HG02642 (cell line): ENCODE results near the gene EXOC3L1.

Experiments
- ATAC-seq: cut with Tn5 transposase; IDR thresholded peaks from one replicate; pipeline ENCODE4 v1.9.1; 2021; ENCODE audit warnings: mild to moderate bottlenecking; ENCODE audit not compliant: unreplicated experiment, poor library complexity

Gene EXOC3L1

DNA sequence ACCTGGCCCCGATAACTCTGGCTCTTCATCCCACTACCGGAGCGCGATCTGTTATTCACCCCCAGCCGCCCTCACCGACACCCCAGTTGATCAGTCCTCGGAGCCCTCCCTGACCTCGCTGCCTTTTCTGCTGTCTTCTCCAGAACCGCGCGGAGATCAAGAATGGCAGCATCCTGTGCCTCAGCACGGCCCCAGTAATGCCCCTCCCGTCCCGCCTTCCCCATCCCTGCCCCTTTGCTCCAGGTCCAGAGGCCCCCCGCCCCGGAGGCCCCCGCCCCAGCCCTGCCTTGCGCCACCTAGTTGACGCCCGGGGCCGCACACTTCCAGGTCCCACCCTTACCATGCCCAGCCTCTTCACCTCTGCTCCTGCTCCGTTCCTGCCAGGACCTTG is 9.9 kb upstream of the EXOC3L1 start:
- no peak for ATAC-seq

DNA sequence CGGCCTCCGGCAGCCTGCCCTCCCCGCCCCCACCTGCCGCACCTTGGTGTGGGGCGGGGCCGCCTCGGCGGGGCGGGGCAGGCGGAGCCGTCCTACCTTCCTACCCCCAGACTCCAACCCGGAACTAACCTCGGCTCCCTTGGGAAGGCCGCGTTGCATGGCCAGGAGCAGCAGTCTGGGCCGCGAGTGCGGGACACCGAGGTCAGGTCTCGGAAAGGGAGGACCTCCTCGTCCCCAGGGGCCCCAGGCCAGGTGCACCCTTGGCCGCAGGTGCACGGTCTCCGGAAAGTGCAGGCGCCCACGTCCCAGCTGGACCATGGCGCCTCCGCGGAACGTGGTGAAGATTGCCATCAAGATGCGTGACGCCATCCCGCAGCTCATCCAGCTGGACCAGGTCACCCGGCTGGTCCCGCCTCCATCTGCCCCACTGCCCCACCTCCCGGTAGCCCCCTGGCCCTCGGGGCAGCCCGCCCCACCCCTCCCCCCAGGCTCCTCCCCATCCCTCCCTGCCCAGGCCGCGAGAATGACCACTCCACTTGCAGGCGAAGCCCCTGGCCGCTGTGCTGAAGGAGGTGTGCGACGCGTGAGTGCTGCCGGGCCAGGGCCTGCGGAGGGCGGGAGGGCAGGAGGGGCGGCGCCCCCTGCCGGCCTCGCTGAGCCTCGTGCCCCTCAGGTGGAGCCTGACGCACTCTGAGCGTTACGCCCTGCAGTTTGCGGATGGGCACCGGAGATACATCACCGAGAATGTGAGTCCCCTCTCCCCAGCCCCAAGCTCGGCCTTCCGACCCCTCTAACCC is 9.3 kb upstream of the EXOC3L1 start, which contains the start of gene ELMO3:
Gene ELMO3, plus strand, starts transcription at position 121 of the 797 bp plus-strand sequence. Its CDS starts 196 bp downstream, at position 317.
- no peak for ATAC-seq

DNA sequence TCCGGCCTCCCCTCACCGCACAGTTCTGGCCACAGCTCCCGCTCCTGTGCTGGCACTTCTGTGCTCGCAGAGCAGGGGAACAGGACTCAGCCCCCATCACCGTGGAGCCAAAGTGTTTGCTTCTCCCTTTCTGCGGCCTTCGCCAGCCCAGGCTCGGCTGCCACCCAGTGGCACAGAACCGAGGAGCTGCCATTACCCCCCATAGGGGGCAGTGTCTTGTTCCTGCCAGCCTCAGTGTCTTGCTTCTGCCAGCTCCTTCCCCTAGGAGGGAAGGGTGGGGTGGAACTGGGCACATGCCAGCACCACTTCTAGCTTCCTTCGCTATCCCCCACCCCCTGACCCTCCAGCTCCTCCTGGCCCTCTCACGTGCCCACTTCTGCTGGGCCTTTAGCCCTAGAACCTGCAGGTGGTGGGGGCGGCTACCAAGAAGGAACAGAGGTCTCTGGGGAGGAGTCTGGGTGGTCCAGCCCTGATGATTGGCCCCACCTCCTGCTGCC is 8.3 kb upstream of the EXOC3L1 start:
- no peak for ATAC-seq

DNA sequence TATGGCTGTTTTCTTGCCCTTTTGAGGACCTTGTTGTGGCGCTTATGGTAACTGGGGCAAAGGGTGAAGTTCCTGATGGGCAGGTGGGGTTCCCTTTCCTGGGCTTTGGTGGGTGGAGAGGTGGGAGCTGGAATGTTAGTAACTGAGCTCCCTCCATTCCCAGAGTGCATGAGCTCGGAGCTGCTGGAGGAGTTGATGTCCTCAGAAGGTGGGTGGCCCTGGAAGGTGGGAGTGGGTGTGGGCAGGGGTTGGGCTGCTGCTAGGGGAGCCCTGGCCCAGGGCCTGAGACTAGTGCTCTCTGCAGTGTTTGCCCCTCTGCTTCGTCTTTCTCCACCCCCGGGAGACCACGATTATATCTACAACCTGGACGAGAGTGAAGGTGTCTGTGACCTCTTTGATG is 7.8 kb upstream of the EXOC3L1 start:
- ATAC-seq = no peak

DNA sequence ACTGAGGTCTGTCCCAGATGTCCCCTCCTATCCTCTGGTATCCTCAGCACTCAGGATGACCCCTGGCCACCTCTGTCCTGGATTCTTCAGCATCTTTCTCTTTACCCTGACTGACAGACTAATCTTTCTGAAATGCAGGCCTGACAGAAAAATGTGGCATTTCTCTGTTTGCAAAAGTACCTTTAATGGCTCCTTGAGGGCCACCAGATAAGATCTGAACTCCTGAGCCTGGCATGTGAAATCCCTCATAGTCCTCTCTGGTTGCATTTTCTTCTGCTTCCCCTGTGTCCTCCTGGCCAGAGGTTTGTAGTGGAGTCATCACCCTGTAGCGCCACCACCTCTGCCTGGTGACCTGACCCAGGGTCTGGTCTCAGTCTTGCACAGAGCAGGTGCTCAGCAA is 6.9 kb upstream of the EXOC3L1 start:
- no peak for ATAC-seq

DNA sequence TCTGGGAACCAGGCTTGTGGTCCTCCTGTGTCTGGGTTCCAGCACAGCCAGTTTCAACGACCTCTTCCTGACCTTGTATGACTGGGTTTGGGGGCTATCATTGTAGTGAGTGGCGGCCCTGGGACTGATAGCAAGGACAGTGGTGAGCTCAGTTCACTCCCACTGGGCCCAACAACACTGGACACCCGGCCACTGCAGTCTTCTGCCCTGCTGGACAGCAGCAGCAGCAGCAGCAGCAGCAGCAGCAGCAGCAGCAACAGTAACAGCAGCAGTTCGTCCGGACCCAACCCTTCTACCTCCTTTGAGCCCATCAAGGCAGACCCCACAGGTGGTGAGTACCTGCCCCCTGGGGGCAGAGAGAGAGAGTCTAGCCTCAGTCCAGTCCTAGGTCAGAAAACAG is 5.7 kb upstream of the EXOC3L1 start:
- no peak for ATAC-seq

DNA sequence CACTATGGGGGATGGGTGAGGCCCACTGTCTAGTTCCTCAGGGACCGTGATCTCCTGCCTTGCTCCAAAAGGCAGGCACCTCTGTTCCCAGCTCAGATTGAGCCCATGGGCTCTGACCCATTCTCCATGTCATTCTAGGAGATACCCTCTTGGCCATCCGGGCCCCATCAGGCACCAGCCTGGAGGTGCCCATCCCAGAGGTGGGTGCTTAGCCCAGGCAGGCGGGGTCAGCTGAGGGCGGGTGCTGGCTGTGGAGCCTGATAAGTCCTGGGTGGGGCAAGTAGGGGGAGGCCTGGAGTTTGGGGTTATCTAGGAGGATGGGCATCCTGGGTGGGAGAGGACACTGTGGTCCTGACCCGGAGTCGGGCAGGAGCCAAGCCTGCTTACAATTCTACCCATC is 4.3 kb upstream of the EXOC3L1 start:
- no peak for ATAC-seq

DNA sequence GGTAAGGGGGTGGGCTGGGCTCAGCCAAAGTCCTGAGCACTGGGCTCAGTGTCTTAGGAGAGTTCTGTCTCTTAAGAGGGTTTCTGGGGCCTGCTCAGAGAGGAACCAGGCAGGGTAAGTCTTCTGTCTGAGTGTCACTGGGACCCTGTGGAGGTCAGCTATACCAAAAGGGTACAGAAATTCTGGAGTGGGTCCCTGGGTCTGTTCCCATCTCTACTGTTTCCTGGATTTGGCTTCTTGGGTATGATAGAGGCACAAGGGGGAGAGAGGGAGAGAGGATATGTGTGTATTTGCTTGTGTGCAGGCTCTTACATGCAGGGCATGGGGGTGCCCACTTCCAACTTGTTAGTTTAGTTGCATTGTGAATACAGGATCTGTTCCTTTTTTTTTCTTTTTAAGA is 3.6 kb upstream of the EXOC3L1 start:
- ATAC-seq = no peak

DNA sequence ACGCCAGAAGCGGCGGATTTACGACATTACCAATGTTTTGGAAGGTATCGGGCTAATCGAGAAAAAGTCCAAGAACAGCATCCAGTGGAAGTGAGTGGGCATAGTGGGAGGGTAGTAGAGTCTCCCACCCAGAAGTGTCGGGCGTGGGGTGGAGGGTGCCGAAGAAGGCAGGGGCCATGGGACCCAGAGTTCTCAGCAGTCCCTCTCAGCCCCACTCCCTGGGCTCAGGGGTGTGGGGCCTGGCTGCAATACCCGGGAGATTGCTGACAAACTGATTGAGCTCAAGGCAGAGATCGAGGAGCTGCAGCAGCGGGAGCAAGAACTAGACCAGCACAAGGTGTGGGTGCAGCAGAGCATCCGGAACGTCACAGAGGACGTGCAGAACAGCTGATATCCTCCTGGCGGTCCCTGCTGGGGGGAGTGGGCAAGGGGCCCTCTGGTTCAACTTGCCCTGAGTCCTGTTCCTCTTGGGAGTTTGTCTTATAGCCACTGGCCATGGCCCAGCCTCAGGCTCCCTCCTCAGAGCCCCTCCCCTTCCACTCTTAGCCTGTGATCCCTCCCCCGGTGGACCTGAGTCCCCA is 2.9 kb upstream of the EXOC3L1 start:
- ATAC-seq = no peak

DNA sequence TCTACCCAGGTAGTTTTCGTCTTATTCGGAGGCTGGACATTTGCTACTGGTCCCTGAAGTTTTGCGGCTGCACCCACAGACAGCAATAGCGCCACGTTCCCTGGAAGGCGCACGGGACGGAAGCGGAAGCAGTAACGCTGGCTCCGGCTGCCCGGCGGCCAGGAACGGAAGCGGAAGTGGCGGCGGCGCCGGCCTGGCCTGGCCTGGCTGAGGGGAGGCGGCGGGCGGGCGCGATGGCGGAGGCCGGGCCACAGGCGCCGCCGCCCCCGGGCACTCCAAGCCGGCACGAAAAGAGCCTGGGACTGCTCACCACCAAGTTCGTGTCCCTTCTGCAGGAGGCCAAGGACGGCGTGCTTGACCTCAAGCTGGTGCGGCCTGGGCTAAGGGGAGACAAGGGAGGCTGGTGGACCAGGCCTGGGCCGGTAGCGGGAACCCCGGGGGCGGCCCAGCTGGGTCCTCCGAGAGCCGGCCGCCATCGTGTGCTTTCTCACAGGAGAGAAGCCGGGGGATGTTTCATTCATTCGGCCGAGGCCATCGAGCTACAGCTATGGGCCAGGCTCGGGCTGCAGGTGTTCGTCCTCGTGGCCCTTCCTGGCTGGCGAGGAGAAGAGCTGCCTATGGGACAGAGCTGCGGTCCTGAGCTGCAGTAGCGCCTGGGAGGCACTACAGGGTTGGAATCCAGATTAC is 2.2 kb upstream of the EXOC3L1 start, which contains the start of gene E2F4:
Gene E2F4, plus strand, starts transcription at position 161 of the 687 bp plus-strand sequence. Its CDS starts 73 bp downstream, at position 234.
- ATAC-seq = peak; percentile 90

DNA sequence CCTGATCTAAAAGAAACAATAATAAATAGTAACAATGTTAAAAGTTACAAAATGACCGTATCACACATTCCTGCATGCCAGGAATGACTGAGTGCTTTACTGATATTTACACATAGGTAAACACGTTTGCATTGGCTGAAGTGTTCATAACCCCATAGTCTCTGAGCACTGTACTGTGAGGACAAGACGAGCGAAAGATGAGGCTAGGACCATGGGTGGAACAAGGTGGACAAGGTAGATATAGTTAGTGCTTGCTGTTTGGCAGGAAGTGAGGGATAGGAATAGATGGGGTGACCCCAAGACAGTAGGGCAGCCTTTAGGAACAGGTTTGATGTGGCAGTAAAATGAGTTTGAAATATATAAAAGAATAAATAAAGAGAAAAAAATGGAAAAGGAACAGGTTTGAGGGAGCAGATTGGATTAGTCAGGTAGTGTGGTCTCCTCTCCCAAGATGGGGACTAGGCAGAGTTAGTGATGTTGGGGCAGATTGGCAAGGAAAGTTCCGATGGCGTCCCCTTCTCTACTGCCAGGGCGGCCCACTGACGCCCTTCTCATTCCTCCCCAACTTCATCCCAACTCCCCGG is 1.6 kb upstream of the EXOC3L1 start:
- ATAC-seq = no peak

DNA sequence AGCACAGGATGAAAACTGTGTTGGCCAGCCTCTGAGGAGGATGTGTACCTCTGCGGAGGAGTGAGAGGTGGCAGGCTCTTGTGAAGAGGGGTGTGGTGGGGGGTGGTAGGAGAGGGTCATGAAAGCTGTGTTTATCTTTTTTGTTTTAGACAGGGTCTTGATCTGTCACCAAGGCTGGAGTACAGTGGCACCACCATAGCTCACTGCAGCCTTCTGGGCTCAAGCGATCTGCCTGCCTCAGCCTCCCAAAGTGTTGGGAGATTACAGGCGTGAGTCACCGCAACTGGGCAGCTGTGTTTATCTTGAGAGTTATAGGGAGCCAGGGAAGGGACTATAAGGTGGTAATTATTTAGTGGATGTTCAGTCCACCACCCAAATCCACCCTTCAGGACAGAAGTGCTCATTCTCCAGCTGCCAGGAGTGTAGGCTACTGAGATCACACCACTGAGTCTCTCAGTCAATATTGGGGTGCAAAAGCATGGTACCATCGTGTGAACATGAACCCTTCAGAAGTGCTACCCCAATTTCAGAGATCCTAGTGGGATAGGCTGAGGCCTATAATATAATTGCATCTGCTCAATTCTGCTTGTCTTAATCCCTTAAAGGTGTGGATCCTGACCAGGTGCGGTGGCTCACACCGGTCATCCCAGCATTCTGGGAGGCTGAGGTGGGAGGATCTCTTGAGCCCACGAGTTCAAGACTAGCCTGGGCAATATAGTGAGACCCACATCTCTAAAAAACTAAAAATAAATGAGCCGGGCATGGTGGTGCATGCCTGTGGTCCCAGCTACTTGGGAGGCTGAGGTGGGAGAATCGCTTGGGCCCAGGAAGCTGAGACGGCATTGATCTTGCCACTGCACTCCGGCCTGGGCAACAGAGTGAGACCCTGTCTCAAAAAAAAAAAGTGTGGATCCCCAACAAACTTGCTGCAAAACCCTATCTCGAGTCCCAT is 788 bp upstream of the EXOC3L1 start:
- no peak for ATAC-seq

DNA sequence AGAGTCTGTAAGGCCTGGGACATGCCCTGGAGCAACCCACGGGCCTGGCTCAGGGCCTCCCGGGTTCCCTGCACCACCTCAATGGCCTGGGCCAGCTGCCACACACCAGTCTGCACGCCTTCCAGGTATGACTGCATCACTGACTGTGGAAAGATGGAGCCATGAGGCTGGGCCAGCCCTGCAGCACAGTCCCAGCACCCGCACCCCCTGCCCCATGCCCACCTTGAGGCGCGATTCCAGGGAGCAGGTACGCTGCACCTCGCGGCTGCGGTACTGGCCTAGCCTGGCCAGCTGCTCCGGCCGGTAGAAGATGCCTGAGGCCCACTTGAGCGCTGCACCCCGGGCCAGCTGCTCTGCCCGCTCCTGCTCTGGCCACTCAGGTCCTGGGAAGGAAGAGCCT is 1.1 kb downstream of the EXOC3L1 start:
- no peak for ATAC-seq

DNA sequence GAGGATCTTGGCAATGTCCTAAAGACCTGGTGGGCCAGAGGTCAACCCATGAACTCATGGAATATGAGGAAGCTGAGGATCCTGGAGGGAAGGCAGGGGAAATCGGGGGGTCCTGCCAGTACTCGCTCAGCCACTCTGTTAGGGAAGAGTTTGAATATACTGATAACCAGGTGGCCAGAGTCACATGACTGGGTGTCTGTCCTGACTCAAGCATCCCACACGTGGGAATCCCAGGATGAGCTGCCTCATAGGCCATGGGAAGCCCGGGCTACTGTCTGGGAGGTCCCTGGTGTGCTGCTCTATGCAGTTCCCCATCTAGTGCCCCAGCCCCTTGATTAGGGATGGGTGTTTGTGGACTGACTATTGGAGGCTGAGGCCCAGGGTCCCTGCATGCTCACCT is 1.6 kb downstream of the EXOC3L1 start:
- ATAC-seq = no peak

DNA sequence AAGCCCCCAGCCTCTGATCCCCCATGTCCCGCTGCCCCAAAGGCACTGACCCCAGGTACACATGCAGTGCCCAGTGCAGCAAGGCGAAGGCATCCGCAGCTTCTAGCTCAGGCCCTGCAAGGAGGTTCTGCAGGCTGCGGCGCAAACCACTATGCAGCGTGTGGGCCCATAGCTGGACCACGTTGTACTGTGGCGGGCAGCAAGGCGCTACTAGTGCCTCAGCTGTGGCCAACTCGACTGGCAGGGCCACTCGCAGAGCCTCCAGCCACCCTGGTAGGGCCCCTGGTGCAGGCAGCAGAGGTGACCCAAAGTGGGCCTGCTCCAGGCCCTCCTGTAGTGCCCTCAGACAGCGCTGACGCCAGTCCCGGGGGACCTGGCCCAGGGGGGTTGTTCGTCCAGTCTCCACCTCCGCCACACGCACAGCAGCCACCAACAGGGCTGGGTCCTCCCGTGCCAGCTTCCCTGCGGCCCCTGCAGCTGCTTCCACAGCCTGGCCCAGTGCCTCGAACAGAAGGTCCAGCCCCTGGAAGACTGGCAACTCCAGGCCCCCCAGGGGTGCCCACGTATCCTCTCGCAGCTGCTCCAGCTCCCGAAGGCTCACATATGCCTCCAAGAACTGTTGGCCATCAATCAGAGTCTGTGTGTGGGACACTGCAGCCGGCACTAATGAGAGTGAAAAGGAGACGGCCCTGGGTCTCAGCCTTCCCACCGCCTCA is 2.6 kb downstream of the EXOC3L1 start:
- ATAC-seq = no peak

DNA sequence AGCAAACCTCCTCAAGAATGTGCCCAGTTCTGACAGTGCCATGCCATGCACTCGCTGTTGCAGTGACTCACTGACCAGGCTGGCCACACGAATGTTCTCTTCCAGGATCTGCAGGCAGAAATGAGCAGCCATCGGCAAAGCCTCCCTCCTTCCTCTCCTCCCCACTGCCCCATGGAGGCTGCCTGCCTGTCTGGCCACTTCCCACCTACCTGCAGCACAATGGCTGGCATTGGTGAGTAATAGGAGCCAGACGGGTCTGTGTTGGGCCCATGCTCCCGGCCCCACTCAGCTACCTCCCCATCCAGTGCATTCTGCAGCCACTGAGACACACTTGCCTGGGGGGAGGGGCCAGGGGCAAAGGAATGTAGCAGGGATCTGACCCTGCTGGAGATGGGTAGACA is 3.4 kb downstream of the EXOC3L1 start:
- ATAC-seq = no peak

DNA sequence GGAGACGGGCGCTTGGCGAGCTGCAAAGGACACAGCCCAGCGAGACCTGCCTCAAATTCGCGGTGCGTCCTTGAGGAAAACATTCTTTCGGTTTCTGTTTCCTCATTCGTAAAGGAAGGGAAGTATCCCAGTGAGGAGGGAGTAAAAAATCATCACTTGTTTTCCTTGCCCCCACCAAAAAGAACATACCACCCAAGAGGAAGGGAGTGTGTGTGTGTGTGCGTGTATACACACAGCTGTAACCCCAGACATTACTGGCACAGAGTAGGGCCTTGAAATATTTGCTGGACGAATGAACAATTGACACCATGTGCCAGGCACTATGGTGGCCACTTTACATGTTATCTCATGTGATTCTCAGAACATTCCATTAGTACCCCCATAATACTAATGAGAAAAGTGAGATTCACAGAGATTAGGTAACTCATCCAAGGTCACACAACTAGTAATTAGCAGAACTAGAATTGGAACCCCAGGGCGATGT is 4.2 kb downstream of the EXOC3L1 start:
- no peak for ATAC-seq

DNA sequence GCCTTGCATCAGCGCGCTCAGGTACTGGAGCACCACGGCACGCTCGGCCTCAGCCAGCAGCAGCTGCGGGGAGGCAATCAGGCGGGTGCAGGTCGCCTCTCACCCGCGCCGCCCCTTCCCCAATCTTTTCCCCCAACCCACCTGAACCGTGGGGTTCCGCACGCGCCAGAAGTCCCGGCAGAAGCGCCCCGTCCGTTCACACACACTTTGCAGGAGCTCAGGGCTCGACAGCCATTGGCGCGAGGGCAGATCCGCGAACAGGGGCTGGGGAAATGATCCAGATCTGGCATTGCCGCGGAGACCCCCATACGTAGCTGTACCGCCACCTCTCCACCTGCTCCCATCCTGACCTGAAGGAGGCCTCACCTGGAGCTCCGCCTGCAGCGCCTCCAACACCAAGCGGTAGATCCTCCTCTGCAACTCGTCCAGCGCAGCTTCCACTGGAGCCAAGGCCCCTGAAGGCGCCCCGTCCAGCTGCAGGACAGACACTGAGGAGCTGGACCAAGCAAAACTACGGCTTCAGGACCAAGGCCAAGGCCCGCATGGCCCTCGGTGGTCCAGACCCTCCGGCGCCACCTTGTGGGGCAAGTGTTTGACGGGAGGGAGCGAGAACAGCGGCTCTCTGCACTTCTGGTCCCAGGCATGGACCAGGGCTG is 4.8 kb downstream of the EXOC3L1 start:
- ATAC-seq = no peak
